Measurements from ENCODE around the gene DCBLD1. TPM values are rescaled to one million over a fixed set of nuclear protein-coding genes. Genes with fewer than 3 reads are reported as not detected.
A peak's percentile ranks its signal among the peaks of the same experiment; 100 is the strongest.

The DCBLD1 gene
- polyA plus RNA-seq, 3 donors: 2.9 to 3.3 (median 3.1) TPM

GRCh38 chr6:117497237-117497636 lies 14.8 kb downstream of the DCBLD1 start:
- no peaks in the 10 kb centered on the region for H3K36me3 ChIP-seq (replicated peaks in 1 of 2; ENCODE audit: control insufficient read depth in 1 of 2, insufficient read depth in 2 of 2, low read length in 2 of 2)
- Mint-ChIP-seq H3K9me3 (no peaks in the 10 kb centered on the region), H3K4me3 (no peak overlapping the region), H3K27me3 (ENCODE audit: low read depth in 3 of 3) (peaks cover 0 to 2% (median 0%) of the 10 kb centered on the region in 3 donors), H3K36me3 (no peaks in the 10 kb centered on the region), H3K4me1 (peaks cover 48% of the 10 kb centered on the region), H3K27ac (no peak overlapping the region)
- H3K4me3 ChIP-seq (replicated peaks in 1 of 3; ENCODE audit: low read depth in 2 of 3, low read length in 3 of 3): no peak overlapping the region
- intact Hi-C loops (cut with micrococcal nuclease): no loop called here
- H3K9me3 ChIP-seq (replicated peaks in 1 of 2; ENCODE audit: control insufficient read depth in 1 of 2, insufficient read depth in 1 of 2, low read length in 2 of 2): no peaks in the 10 kb centered on the region
- WGBS (ENCODE audit: insufficient coverage): no CpG with 5 or more reads among the region's 1 CpG
- H3K9ac ChIP-seq (ENCODE audit: insufficient read depth, low read length, poor library complexity, severe bottlenecking): no peak overlapping the region
- H2AFZ ChIP-seq (ENCODE audit: insufficient read depth, low read depth, low read length, poor library complexity, severe bottlenecking): no peak overlapping the region
- H3K27me3 ChIP-seq (ENCODE audit: control insufficient read depth in 2 of 2, insufficient read depth in 2 of 2, low read length in 2 of 2): no peaks in the 10 kb centered on the region
- no peaks in the 10 kb centered on the region for H3K79me2 ChIP-seq (ENCODE audit: insufficient read depth, low read length)
- H3K27ac ChIP-seq (ENCODE audit: low read depth in 1 of 2, low read length in 2 of 2): no peak overlapping the region
- no peak overlapping the region for H3K4me2 ChIP-seq (replicated peaks; ENCODE audit: extremely low read depth, low read length, poor library complexity, severe bottlenecking)
- H4K20me1 ChIP-seq (ENCODE audit: insufficient read depth, low read length): no peaks in the 10 kb centered on the region
- DNase-seq: no peak
- peaks cover 14 to 28% of the 10 kb centered on the region in 2 donors for H3K4me1 ChIP-seq (ENCODE audit: control insufficient read depth in 1 of 2, insufficient read depth in 2 of 2, low read length in 2 of 2)
- TF ChIP-seq CTCF (IDR thresholded peaks at IDR 0.05): no peak

- Mint-ChIP-seq H3K27me3 (ENCODE audit: low read depth in 3 of 3) (peaks cover 0 to 2% (median 0%) of the 10 kb centered on the region in 3 donors), H3K36me3 (no peaks in the 10 kb centered on the region), H3K4me3 (peak overlapping the region in 1 of 2 donors; percentile 55), H3K4me1 (peaks cover 48% of the 10 kb centered on the region), H3K27ac (peak overlapping the region in 5 of 7 donors; percentile 12 to 89 (median 49)), H3K9me3 (no peaks in the 10 kb centered on the region)
- Histone ChIP-seq H3K27me3 (ENCODE audit: control insufficient read depth in 2 of 2, insufficient read depth in 2 of 2, low read length in 2 of 2) (no peaks in the 10 kb centered on the region), H3K4me1 (ENCODE audit: control insufficient read depth in 1 of 2, insufficient read depth in 2 of 2, low read length in 2 of 2) (peaks cover 14 to 28% of the 10 kb centered on the region in 2 donors), H4K20me1 (ENCODE audit: insufficient read depth, low read length) (no peaks in the 10 kb centered on the region), H3K4me2 (replicated peaks; ENCODE audit: extremely low read depth, low read length, poor library complexity, severe bottlenecking) (no peak overlapping the region), H2AFZ (ENCODE audit: insufficient read depth, low read depth, low read length, poor library complexity, severe bottlenecking) (no peak overlapping the region), H3K9ac (ENCODE audit: insufficient read depth, low read length, poor library complexity, severe bottlenecking) (no peak overlapping the region), H3K27ac (ENCODE audit: low read depth in 1 of 2, low read length in 2 of 2) (peak overlapping the region in 1 of 2 donors; percentile 40), H3K4me3 (replicated peaks in 1 of 3; ENCODE audit: low read depth in 2 of 3, low read length in 3 of 3) (no peak overlapping the region), H3K9me3 (replicated peaks in 1 of 2; ENCODE audit: control insufficient read depth in 1 of 2, insufficient read depth in 1 of 2, low read length in 2 of 2) (no peaks in the 10 kb centered on the region), H3K36me3 (replicated peaks in 1 of 2; ENCODE audit: control insufficient read depth in 1 of 2, insufficient read depth in 2 of 2, low read length in 2 of 2) (no peaks in the 10 kb centered on the region), H3K79me2 (ENCODE audit: insufficient read depth, low read length) (no peaks in the 10 kb centered on the region)
- intact Hi-C loops (cut with micrococcal nuclease): no loop called here
- no peak for TF ChIP-seq CTCF (IDR thresholded peaks at IDR 0.05)
- WGBS (ENCODE audit: insufficient coverage): no CpG with 5 or more reads among the region's 2 CpGs
- DNase-seq: peak in 1 of 3 donors; percentile 13
Measured at GRCh38 chr6:117498159-117498558, 15.7 kb downstream of the DCBLD1 start.

Data from CD14-positive monocyte (primary cell).